GM19468 (cell line): ENCODE results near the gene APOBEC3H.

Experiments
- ATAC-seq: cut with Tn5 transposase; IDR thresholded peaks from one replicate; pipeline ENCODE4 v1.9.1; 2021; ENCODE audit warnings: mild to moderate bottlenecking, moderate library complexity, moderate number of reproducible peaks; ENCODE audit not compliant: unreplicated experiment; ENCODE audit errors: extremely low read depth

APOBEC3H gene

DNA sequence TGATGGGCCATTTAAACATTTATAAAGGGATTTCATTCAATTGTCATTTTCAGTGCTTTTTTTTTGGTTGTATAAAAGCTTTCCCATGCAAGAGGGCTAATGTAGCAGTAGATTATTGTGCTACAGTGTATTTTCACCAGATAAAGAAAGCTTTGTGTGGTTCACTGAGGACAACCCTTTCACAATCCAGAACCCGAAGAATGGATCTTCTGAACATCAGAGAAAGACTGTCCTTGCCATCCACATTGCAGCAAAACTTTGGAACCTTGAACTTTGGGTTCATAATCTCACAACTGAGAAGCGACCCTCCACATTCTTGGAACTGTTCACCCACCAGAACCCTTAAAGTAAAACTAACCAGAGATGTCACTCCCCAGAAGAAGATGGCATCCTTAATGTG, 9.3 kb downstream of the APOBEC3H start:
- ATAC-seq: no peak

DNA sequence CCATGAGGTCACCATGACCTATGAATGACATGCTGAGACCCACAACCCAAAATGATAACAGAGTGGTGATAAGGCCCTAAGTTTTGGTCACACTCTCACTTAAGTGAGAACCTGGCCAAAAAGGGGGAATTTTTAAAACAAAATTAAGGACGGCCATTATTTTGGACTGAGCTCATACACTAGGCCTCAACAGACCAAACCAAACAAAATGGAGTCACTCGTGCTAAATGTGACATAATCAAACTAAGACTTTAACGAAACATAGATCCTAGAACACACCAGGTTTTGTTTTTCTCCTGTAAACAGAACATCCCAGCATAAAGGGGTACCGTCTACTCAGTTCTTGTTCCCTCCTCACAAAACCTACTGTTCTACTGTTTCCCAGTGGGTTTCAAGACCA, 11.4 kb downstream of the APOBEC3H start:
- ATAC-seq: no peak

DNA sequence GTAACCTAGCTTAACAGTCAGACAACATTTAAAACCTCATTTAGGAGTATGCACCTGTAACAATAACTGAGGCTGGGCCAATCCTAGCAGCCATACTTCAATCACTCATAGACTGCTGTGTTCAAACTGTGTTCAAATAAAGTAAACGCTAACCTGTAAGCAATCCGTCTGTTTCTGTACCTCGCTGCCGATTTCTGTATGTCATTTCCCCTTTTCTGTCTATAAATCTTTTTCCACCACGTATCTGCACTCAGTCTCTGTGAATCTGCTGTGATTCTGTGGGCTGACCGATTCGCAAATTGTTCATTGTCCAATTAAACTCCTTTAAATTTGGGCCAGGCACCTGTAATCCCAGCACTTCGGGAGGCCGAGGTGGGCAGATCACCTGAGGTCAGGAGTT, 12.3 kb downstream of the APOBEC3H start:
- no peak for ATAC-seq

DNA sequence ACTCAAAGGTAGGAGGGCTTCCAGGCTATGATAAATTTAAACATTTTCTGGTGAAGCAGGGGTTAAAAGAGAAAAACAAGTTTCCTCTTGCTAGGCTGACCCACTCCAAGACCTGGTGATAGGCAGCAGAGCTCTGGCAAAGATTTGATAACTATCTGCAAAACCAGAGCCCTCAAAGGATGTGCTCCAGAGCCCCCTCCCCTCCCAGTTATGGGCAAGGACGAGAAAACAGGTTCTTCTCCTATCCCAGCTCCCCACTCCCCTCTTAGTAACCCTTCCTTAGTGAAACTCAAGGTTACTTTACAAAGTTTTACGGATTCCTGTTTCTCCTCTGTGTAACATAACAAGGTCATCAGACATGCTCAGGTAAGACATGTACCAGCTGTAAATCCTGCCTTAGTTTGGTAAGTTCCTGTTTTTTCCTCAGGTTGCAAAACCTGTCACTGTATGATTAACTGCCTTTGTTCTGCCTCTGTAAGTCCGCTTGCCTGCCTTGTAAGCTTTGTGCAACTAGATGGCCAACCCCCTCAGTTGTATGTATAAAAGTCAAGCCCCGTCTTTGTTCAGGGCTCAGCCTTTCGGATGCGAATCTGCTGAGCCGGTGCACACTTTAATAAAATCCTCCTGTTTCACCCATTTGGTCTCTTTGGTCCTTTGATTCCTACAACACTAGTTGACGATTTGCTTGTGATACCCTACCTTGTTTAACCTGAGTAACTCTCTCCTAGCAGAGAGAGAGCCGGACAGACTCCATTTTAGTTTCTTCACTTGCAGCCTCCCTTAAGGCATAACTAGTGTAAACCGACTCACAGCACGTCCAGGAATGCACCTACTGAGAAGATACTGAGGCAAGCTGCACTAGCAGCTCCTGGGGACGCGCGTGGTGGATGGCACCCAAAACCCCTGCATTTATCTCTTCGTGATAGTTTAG, 13.9 kb downstream of the APOBEC3H start:
- no peak for ATAC-seq

DNA sequence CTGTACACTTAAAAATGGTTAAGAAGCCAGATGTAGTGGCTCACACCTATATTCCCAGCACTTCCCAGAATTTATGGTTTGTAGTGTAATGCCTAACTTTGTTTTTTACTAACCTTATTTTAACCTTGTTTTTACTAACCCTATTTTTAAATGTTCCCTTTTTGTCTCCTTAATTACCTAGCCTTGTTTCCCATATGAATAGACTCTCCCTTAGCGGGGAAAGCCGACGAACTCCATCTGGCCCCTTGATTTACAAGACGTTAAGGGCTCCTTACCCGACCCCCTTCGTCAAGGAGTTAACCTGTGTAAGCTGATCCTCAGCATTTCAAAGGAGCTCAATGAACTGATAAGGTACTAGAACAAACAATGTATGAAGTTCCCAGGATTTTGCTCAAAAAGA, 17.1 kb downstream of the APOBEC3H start:
- no peak for ATAC-seq

DNA sequence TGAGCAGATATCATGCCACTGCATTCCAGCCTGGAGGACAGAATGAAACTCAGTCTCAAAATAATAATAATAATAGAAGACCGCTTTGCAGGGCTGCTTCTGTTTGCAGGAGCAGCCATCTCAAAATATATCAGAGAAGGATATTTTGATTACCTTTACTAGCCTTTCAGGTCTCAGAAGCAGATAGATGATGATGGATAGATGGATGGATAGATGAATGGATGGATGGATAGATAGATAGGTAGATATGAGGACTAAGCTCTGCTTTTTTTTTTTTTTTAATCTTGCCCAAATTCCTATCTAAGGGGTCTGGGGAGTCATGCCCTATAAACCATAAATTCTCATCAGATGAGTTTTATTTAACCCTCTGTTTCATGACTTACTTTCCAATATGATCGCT, 18.5 kb downstream of the APOBEC3H start:
- no peak for ATAC-seq

DNA sequence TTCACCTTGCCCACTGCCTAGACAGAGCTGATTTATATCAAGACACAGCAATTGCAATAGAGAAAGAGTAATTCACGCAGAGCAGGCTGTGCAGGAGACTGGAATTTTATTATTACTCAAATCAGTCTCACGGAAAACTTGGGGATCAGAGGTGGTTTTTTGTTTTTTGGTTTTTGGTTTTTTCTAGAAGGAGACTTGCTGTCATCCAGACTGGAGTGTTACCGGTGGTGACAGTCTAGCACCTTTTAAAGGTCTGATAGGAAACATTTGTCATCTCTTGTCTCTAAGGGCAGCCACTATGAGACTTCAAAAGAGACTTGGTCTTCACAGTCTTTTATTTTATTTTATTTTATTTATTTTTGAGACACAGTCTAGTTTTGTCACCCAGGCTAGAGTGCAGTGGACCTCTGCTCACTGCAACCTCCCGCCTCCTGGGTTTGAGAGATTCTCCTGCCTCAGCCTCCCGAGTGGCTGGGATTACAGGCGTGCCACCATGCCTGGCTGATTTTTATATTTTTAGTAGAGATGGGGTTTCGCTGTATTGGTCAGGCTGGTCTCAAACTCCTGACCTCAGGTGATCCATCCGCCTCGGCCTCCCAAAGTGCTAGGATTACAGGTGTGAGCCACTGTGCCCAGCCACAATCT, 19.1 kb downstream of the APOBEC3H start:
- ATAC-seq: no peak

DNA sequence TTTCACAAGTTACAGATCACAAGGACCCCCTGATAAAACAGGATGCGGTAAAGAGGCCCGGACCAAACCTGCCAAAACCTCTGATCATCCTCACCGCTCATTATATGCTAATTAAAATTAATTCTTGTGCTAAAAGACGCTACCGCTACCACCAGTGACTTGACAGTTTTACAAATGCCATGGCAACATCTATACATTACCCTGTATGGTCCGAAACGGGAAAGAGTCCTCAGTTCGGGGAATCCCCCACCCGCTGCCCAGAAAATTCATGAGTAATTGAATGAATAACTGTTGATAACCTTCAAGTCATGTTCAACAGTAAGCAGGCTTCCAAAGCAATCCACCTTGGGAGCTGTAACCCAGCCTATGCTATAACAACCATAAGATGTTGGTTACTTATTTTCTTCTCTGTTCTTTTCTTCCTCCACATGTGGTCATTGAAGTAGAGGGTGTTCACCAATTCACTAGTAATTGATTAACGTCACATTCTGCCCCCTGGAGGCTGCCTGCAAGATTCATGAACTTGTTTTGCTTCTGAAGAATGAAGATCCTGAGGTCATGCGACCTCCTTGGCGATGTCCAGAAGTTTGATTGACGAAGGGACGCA, 20.6 kb downstream of the APOBEC3H start:
- ATAC-seq: no peak

DNA sequence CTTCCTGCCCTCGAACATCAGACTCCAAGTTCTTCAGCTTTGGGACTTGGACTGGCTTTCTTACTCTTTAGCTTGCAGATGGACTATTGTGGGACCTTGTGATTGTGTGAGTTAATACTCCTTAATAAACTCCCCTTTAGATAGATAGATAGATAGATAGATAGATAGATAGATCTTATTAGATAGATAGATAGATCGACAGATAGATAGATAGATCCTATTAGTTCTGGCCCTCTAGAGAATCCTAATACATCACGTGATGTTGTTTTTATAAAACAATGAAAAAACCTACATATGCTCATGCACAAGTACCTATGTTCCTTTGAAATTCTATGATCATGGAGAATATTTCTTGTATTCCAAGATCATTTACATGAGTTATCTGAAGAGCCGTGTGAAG, 23.9 kb downstream of the APOBEC3H start:
- no peak for ATAC-seq

DNA sequence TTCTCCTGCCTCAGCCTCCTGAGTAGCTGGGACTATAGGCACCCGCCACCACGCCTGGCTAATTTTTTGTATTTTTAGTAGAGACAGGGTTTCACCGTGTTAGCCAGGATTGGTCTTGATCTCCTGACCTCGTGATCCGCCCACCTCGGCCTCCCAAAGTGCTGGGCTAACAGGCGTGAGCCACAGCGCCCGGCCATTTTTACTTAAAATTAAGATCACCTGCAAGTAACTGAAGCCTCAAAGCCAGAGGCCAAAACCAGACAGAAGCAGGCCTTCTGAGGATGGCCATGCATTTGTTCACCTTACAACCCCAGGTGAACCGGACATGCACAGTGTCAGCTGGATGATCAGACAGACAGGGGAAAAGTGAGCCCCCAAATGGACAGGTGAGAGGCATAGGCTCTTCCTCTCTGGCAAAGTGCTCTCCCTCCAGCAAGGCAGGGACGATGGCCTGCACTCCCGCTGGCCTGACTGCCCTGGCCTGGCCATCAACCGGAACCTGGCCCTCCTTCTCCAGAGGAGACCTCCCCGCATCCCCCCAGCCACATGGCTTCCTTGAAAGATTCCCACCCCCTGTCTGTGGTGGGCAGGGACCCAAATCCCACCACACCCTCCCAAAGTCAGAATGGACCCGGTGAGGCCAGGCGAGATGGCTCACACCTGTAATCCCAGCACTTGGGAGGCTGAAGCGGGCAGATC, 25.9 kb downstream of the APOBEC3H start:
- ATAC-seq: no peak

DNA sequence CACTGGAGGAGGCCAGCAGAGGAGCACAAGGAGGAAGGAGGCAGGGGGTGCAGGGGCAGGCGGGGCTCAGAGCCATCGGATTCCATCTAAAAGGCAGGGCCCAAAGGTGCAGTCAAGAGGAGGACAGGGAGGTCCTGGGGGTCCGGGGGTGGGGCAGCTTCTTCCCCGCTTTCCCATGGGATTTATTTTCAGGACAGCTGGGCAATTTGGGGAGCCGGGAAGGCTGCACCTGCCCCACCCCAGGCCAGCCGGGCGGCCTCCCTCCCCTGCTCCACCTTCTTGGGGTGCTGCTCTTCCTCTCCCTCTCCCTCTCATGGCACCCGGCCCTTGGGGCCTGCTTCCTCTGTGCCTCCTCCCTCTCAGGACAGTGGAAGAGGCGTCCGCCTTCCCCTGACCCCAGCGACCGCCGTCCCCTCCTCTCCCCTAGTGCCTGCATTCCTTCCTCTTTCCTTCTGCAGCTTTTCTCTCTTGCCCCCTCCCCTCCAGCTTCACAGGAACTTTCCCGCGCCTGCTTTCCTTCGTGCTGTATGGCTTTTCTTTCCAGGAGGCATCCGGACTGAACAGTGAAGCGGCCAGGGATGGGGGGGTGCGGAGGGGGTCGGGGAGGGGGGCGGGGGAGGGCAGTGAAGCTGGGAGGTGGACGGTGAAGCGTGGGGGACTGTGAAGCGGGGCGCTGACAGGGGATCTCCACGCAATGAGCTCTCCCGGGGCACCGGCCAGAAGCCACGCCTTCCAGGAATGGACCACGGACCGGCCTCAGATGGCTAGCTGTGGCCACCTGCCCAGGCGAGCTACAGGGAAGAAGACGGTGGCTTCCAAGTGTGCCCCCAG, 26.9 kb downstream of the APOBEC3H start:
- ATAC-seq: no peak

DNA sequence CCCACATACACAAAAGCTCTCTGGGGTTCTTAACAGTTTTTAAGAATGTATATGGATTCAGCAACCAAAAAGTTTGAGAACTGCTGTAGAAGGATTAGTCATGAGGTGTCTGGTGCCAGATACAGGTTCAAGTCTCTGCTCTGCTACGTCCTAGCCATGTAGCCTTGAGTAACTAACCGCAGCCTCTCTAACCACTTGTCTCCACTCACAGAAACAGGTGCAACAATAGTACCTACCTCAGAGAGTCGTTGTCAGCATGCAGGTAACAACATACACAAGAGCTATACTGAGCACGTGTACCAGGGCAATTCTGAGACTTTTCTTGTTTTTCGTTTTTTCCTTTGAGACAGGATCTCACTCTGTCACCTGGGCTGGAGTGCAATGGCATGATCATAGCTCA, 28.6 kb downstream of the APOBEC3H start:
- ATAC-seq: no peak

DNA sequence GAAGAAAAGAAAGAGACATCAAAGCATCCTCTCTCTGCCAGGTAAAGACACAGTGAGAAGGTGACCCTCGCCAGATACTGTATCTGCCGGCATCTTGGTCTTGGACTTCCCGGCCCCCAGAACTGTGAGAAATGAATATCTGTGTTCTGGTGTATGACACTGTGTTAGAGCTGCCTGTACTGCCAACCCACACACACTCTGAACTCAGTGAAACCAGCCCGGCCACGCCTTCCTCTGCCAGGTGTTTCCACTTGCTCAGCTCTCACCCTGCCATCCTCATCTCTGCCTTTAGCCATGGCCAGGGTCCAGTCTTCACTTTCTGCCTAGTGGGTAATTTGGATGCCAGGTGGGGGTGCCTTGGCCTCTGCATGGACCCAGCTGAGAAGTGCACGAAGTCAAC, 31.5 kb downstream of the APOBEC3H start:
- no peak for ATAC-seq

DNA sequence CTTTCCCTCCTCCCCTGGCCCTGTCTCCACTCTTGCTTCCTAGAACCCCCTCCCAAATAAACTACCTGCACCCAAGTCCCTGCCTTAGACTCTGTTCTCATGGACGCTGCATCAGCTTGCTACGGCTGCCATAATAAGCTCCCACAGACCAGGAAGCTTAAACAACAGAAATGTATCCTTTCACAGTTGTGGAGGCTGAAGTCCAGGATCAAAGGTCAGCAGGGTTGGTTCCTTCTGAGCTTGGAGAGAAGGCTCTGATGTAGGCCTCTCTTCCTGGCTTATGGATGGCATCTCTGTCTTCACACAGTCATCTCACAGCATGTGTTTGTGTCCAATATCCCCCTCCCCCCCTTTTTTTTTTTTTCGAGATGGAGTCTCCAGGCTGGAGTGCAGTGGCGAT, 32.0 kb downstream of the APOBEC3H start:
- no peak for ATAC-seq

DNA sequence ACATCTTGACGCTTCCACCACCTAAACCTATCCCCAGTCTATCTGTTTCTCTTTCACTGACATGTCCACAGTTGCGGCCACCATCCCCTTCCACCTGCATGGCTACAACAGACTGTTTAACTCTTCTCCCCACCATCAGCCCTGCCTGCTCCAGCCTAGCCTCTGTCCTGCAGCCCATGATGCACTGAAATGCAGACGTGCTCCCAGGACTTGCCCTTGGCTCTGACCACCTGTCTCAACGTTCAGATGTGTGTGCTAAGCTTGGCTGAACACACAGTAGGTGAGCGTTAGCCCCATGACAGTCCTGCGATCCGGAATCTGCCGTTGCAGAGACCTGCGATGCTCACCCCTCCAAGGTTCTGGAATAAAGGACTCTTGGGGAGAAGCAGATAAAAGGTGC, 32.7 kb downstream of the APOBEC3H start:
- no peak for ATAC-seq

DNA sequence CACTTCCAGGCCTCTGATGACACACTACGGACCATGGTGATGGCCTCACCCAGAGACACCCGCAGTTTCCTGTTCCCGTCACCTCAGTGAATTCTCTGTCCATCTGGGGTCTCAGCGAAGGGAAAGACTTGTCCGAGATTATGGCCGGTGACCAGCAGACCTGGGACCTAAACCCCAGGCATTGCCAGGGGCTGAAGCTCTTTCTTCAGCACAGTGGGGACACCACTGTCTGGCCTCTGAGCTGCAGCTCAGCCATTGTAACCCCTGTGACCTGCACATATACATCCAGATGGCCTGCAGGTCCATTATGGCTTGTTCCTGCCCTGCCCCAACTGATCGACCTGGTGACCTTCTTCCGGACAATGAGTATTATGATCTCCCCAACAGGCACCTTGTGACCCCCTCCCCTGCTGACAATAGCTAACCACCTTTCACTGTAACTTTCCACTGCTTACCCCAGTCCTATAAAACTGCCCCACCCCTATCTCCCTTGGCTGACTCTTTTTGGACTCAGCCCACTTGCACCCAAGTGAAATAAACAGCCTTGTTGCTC, 33.2 kb downstream of the APOBEC3H start:
- ATAC-seq: no peak

DNA sequence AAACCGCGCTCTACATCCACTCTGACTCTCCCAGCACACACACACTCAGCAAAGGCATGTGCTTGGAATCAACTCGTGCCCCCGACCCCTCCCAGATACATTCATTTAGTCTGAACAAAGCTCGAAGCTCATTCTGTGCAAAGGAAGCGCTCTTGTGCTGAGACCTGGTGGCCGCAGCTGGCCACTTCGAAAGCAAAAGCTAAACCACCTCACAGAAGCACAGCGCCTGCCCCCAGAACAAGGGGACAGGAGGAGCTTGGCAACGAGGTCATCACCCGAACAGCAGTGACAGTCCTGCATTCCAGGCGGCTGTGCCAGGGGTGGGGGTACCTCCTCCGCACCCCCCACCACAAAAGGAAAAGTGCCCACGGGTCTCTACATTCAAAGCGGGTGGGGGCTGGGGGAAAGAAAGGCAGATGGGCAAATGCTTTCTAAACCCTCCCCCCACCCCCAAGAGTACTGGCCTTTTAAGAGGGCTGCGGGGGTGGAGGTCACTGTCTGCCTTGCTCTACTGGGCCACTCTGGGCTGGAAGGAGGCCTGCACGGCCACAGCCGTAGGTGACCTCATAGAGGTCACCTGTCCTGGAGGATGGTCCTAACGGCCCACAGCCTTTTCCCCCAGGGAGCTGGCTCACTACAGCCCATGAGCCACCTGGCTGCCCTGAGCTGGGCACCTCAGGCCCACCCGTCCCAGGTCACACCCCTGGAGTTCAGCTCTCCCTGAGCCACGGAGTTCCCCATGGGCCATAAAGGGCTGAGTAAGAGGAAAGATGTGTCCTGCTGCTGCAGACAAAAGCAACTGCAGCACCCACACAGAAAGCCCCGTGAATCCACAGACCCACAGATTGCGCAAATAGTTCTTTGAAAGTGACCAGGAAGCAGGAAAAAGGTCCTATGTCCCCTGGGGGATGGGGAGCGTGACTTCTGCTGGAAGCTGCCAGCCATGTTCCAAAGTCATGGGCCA, 34.1 kb downstream of the APOBEC3H start:
- no peak for ATAC-seq

DNA sequence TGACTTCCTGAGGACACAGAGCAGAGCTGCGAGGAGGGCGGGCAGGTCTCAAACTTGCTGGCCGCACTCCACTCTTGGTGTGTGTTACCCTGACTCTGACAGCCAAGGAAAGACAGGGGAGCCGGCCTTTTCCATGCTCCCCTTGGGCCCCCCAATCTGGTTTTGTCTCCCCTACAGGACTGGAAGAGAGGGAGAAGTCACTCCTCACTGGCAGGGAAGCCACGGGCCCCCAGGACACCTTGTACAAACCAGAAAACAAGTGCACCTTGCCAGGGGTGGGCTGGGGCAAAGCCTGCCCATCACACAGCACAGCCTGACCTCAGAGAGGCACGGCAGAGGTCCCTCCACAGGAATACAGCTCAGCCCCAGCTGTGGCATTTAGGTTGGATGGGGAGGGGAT, 35.2 kb downstream of the APOBEC3H start:
- ATAC-seq: no peak
